Endodermal cell (in vitro differentiated cells): ENCODE measurements around the gene TEAD3. TPM values are rescaled to one million over a fixed set of nuclear protein-coding genes. Genes with fewer than 3 reads are reported as not detected.
"Not testable (repeated sequence)": the region's sequence is repeated elsewhere in the genome, so short reads cannot be mapped to it uniquely, and the experiment has no call there.

Experiments
- DNase-seq: peaks from one replicate; pipeline ENCODE4 v3.0.0-alpha.2; 2017
- H3K27ac ChIP-seq: 2 replicates; pipeline ENCODE4 v1.5.1; 2013; ENCODE audit warnings: mild to moderate bottlenecking, low read depth, low read length, moderate library complexity
- H3K27me3 ChIP-seq: 2 replicates; pipeline ENCODE4 v1.6.1; 2013; ENCODE audit warnings: mild to moderate bottlenecking, low read length, moderate library complexity; ENCODE audit not compliant: insufficient read depth, control insufficient read depth, poor library complexity, severe bottlenecking
- H3K36me3 ChIP-seq: 2 replicates; pipeline ENCODE4 v1.7.0; 2013; ENCODE audit warnings: mild to moderate bottlenecking, low read length, moderate library complexity; ENCODE audit not compliant: control insufficient read depth, insufficient read depth
- H3K4me1 ChIP-seq: one replicate; pipeline ENCODE4 v1.7.0; 2013; ENCODE audit warnings: low read length; ENCODE audit not compliant: control insufficient read depth, insufficient read depth
- H3K4me3 ChIP-seq: 2 replicates; pipeline ENCODE4 v1.5.1; 2013; ENCODE audit warnings: mild to moderate bottlenecking, low read length, moderate library complexity
- H3K9ac ChIP-seq: 2 replicates; pipeline ENCODE4 v1.6.1; 2013; ENCODE audit warnings: mild to moderate bottlenecking, low read length, moderate library complexity; ENCODE audit not compliant: poor library complexity, severe bottlenecking; ENCODE audit errors: extremely low read depth
- H3K9me3 ChIP-seq: 2 replicates; pipeline ENCODE4 v1.6.1; 2013; ENCODE audit warnings: mild to moderate bottlenecking, low read length, moderate library complexity; ENCODE audit not compliant: control insufficient read depth
- H3K27ac Mint-ChIP-seq: 2 replicates; pipeline ENCODE4 v1.8.0; 2020; ENCODE audit warnings: mixed read lengths
- H3K27me3 Mint-ChIP-seq: 2 replicates; pipeline ENCODE4 v1.8.0; 2021; ENCODE audit warnings: mild to moderate bottlenecking, mixed read lengths; ENCODE audit not compliant: insufficient read depth
- H3K36me3 Mint-ChIP-seq: 2 replicates; pipeline ENCODE4 v1.8.0; 2020; ENCODE audit warnings: low read depth, mixed read lengths
- H3K4me1 Mint-ChIP-seq: 2 replicates; pipeline ENCODE4 v1.8.0; 2020; ENCODE audit warnings: mixed read lengths
- H3K4me3 Mint-ChIP-seq: 2 replicates; pipeline ENCODE4 v1.8.0; 2020; ENCODE audit warnings: mild to moderate bottlenecking, moderate library complexity, mixed read lengths
- H3K9me3 Mint-ChIP-seq: 2 replicates; pipeline ENCODE4 v1.8.0; 2020; ENCODE audit warnings: mild to moderate bottlenecking, mixed read lengths
- CTCF ChIP-seq: fragments of 200-600 bp; sonication (generic); conservative IDR thresholded peaks from 2 replicates; pipeline ENCODE4 v1.5.0; 2021; ENCODE audit warnings: antibody characterized with exemption, mild to moderate bottlenecking
- WGBS, 2 experiments: methylation state at CpG; one replicate each; pipeline versions ENCODE4 v1.1.5 to v1.1.7; 2013; ENCODE audit warnings: missing lambda C conversion rate in 2 of 2, mixed read lengths in 1 of 2; ENCODE audit not compliant: insufficient coverage in 1 of 2, insufficient read length in 1 of 2; 5-methylcytosine and 5-hydroxymethylcytosine counted together
- total RNA-seq, 2 donors: library from RNA; stranded (reverse); fragmentation: NEBNext Ultra II Directional in 1 of 2; extraction: Animal tissue kit (Norgen Biotek cat#: 25700) in 1 of 2; gene quantifications; 2 replicates in 1 of 2; 3 replicates in 1 of 2; pipeline ENCODE4 v1.2.1, GENCODE V29; 2021

The TEAD3 gene
- total RNA-seq, 2 donors from 2014 or later, result 22.7 to 29.2 TPM

GRCh38 chr6:35521235-35521634 is 24.4 kb upstream of the TEAD3 start:
- WGBS, 2 experiments, result 93% methylated on average over 4 of the region's 4 CpGs; no CpG with 5 or more reads in 1 of the 2 experiments
- Mint-ChIP-seq H3K4me3 (no peak overlapping the region), H3K27me3 (peaks cover 2% of the 10 kb centered on the region), H3K4me1 (peaks cover 2% of the 10 kb centered on the region), H3K36me3 (no peaks in the 10 kb centered on the region), H3K27ac (no peak overlapping the region), H3K9me3 (no peaks in the 10 kb centered on the region)
- no peaks in the 10 kb centered on the region for H3K9me3 ChIP-seq
- no peak overlapping the region for H3K9ac ChIP-seq
- H3K4me1 ChIP-seq, result no peaks in the 10 kb centered on the region
- no peak for DNase-seq
- H3K27ac ChIP-seq, result no peak overlapping the region
- no peak overlapping the region for H3K4me3 ChIP-seq
- no peaks in the 10 kb centered on the region for H3K27me3 ChIP-seq
- H3K36me3 ChIP-seq, result no peaks in the 10 kb centered on the region
- TF ChIP-seq CTCF, result no peak

GRCh38 chr6:35519313-35520015 is 22.6 kb upstream of the TEAD3 start:
- Histone ChIP-seq H3K4me3 (no peak overlapping the region), H3K27ac (no peak overlapping the region), H3K9me3 (no peaks in the 10 kb centered on the region), H3K9ac (no peak overlapping the region), H3K27me3 (no peaks in the 10 kb centered on the region), H3K36me3 (no peaks in the 10 kb centered on the region), H3K4me1 (no peaks in the 10 kb centered on the region)
- Mint-ChIP-seq H3K36me3 (no peaks in the 10 kb centered on the region), H3K27me3 (peaks cover 2% of the 10 kb centered on the region), H3K4me1 (peaks cover 2% of the 10 kb centered on the region), H3K4me3 (no peak overlapping the region), H3K9me3 (no peaks in the 10 kb centered on the region), H3K27ac (no peak overlapping the region)
- no peak for DNase-seq
- 88 to 97% methylated on average over 6 to 9 of the region's 9 CpGs for WGBS, 2 experiments
- TF ChIP-seq CTCF, result no peak

- H3K27me3 ChIP-seq, result no peaks in the 10 kb centered on the region
- Mint-ChIP-seq H3K4me1 (peaks cover 2% of the 10 kb centered on the region), H3K36me3 (no peaks in the 10 kb centered on the region), H3K27me3 (peaks cover 2% of the 10 kb centered on the region), H3K9me3 (no peaks in the 10 kb centered on the region), H3K4me3 (no peak overlapping the region), H3K27ac (no peak overlapping the region)
- no peak overlapping the region for H3K27ac ChIP-seq
- no peak for TF ChIP-seq CTCF
- H3K36me3 ChIP-seq, result no peaks in the 10 kb centered on the region
- WGBS, 2 experiments, result 89 to 96% methylated on average over 6 of the region's 6 CpGs
- H3K9me3 ChIP-seq, result no peaks in the 10 kb centered on the region
- no peaks in the 10 kb centered on the region for H3K4me1 ChIP-seq
- no peak overlapping the region for H3K9ac ChIP-seq
- DNase-seq, result no peak
- no peak overlapping the region for H3K4me3 ChIP-seq
Measured at GRCh38 chr6:35518566-35519312, 21.9 kb upstream of the TEAD3 start.

- H3K27me3 Mint-ChIP-seq, H3K9me3 ChIP-seq, H3K9me3 Mint-ChIP-seq, H3K4me3 ChIP-seq, H3K27ac Mint-ChIP-seq, H3K36me3 ChIP-seq, H3K27me3 ChIP-seq, H3K4me1 ChIP-seq, H3K36me3 Mint-ChIP-seq, DNase-seq, H3K9ac ChIP-seq, H3K4me1 Mint-ChIP-seq, H3K27ac ChIP-seq, H3K4me3 Mint-ChIP-seq: not testable (repeated sequence)
- 78 to 92% methylated on average over 6 to 7 of the region's 7 CpGs for WGBS, 2 experiments
Measured at GRCh38 chr6:35517978-35518377, 21.1 kb upstream of the TEAD3 start.
